ENCODE results near the gene HORMAD2. TPM values are rescaled to one million over a fixed set of nuclear protein-coding genes. Genes with fewer than 3 reads are reported as not detected.
"Not testable (repeated sequence)": the region's sequence is repeated elsewhere in the genome, so short reads cannot be mapped to it uniquely, and the experiment has no call there.

Gene HORMAD2
- total RNA-seq, 2 experiments from 2014 or later = 0.09 TPM; not detected in 1

- Mint-ChIP-seq H3K27me3 (peaks cover 8% of the 10 kb centered on the region), H3K36me3 (no peaks in the 10 kb centered on the region), H3K9me3 (ENCODE audit: low read depth) (no peaks in the 10 kb centered on the region), H3K4me3 (no peak overlapping the region), H3K4me1 (peaks cover 11% of the 10 kb centered on the region), H3K27ac (no peak overlapping the region)
- CTCF ChIA-PET = no interaction called here
- DNase-seq = no peak
- no peak for ATAC-seq
These were observed 34.8 kb upstream of the HORMAD2 start for GRCh38 chr22:30045494-30045887.

GRCh38 chr22:30045901-30046715 is 34.2 kb upstream of the HORMAD2 start:
- CTCF ChIA-PET = no interaction called here
- no peak overlapping the region for H3K4me3 Mint-ChIP-seq
- no peak for DNase-seq
- no peak for ATAC-seq
- H3K4me1 Mint-ChIP-seq = peaks cover 11% of the 10 kb centered on the region
- H3K27ac Mint-ChIP-seq = no peak overlapping the region
- peaks cover 8% of the 10 kb centered on the region for H3K27me3 Mint-ChIP-seq
- no peaks in the 10 kb centered on the region for H3K36me3 Mint-ChIP-seq
- H3K9me3 Mint-ChIP-seq (ENCODE audit: low read depth) = no peaks in the 10 kb centered on the region

GRCh38 chr22:30046716-30047363 is 33.4 kb upstream of the HORMAD2 start:
- H3K4me3 Mint-ChIP-seq = no peak overlapping the region
- ATAC-seq (no peak), DNase-seq (no peak)
- CTCF ChIA-PET = interaction anchor here (0.7 to 0.9 kb wide), 2 partner anchors 32 to 38 kb away, joined by 3 to 4 read pairs; no protein-coding TSS in a partner anchor
- peak overlapping the region; percentile 37 for H3K27ac Mint-ChIP-seq
- H3K27me3 Mint-ChIP-seq = peaks cover 8% of the 10 kb centered on the region
- H3K9me3 Mint-ChIP-seq (ENCODE audit: low read depth) = no peaks in the 10 kb centered on the region
- no peaks in the 10 kb centered on the region for H3K36me3 Mint-ChIP-seq
- H3K4me1 Mint-ChIP-seq = peaks cover 11% of the 10 kb centered on the region

- peak; percentile 95 for ATAC-seq
- peaks cover 6% of the 10 kb centered on the region for H3K27me3 Mint-ChIP-seq
- no peaks in the 10 kb centered on the region for H3K9me3 Mint-ChIP-seq (ENCODE audit: low read depth)
- peak; percentile 63 for DNase-seq
- H3K4me3 Mint-ChIP-seq = no peak overlapping the region
- CTCF ChIA-PET = interaction anchor here (0.7 to 0.9 kb wide), 2 partner anchors 31 to 37 kb away, joined by 3 to 4 read pairs; no protein-coding TSS in a partner anchor
- H3K27ac Mint-ChIP-seq = peak overlapping the region; percentile 37
- peaks cover 11% of the 10 kb centered on the region for H3K4me1 Mint-ChIP-seq
- H3K36me3 Mint-ChIP-seq = no peaks in the 10 kb centered on the region
These were observed 32.9 kb upstream of the HORMAD2 start for GRCh38 chr22:30047364-30047738.

- Mint-ChIP-seq H3K9me3 (ENCODE audit: low read depth) (no peaks in the 10 kb centered on the region), H3K27ac (no peak overlapping the region), H3K4me1 (peaks cover 11% of the 10 kb centered on the region), H3K27me3 (peaks cover 2% of the 10 kb centered on the region), H3K36me3 (no peaks in the 10 kb centered on the region), H3K4me3 (no peak overlapping the region)
- DNase-seq (no peak), ATAC-seq (no peak)
- CTCF ChIA-PET = no interaction called here
These were observed 31.6 kb upstream of the HORMAD2 start for GRCh38 chr22:30048681-30049080.

GRCh38 chr22:30054067-30054763 is 26.0 kb upstream of the HORMAD2 start:
- DNase-seq (no peak), ATAC-seq (no peak)
- CTCF ChIA-PET = interaction anchor here (0.6 kb wide), 1 partner anchor 457 kb away, joined by 3 read pairs; no protein-coding TSS in a partner anchor
- Mint-ChIP-seq H3K36me3 (peaks cover 3% of the 10 kb centered on the region), H3K4me3 (no peak overlapping the region), H3K9me3 (ENCODE audit: low read depth) (peaks cover 3% of the 10 kb centered on the region), H3K4me1 (no peaks in the 10 kb centered on the region), H3K27me3 (peaks cover 15% of the 10 kb centered on the region), H3K27ac (no peak overlapping the region)

- Mint-ChIP-seq H3K27me3 (peaks cover 18% of the 10 kb centered on the region), H3K9me3 (ENCODE audit: low read depth) (peaks cover 3% of the 10 kb centered on the region), H3K4me3 (no peak overlapping the region), H3K36me3 (peaks cover 3% of the 10 kb centered on the region), H3K4me1 (no peaks in the 10 kb centered on the region), H3K27ac (no peak overlapping the region)
- CTCF ChIA-PET = interaction anchor here (2.2 kb wide), 1 partner anchor 49 kb away, joined by 6 read pairs; no protein-coding TSS in a partner anchor
- ATAC-seq (no peak), DNase-seq (no peak)
These were observed 25.5 kb upstream of the HORMAD2 start for GRCh38 chr22:30054764-30055069.

GRCh38 chr22:30056015-30056414 is 24.2 kb upstream of the HORMAD2 start:
- Mint-ChIP-seq H3K4me1 (no peaks in the 10 kb centered on the region), H3K9me3 (ENCODE audit: low read depth) (peaks cover 3% of the 10 kb centered on the region), H3K27ac (no peak overlapping the region), H3K27me3 (peaks cover 18% of the 10 kb centered on the region), H3K36me3 (peaks cover 3% of the 10 kb centered on the region), H3K4me3 (no peak overlapping the region)
- no peak for DNase-seq
- no peak for ATAC-seq
- CTCF ChIA-PET = interaction anchor here (2.2 kb wide), 1 partner anchor 50 kb away, joined by 6 read pairs; no protein-coding TSS in a partner anchor

- H3K27me3 Mint-ChIP-seq = peaks cover 24% of the 10 kb centered on the region
- peaks cover 3% of the 10 kb centered on the region for H3K9me3 Mint-ChIP-seq (ENCODE audit: low read depth)
- H3K4me3 Mint-ChIP-seq = no peak overlapping the region
- DNase-seq (no peak), ATAC-seq (no peak)
- CTCF ChIA-PET = interaction anchor here (0.9 kb wide), 1 partner anchor 31 kb away, joined by 3 read pairs; no protein-coding TSS in a partner anchor
- peaks cover 3% of the 10 kb centered on the region for H3K36me3 Mint-ChIP-seq
- H3K4me1 Mint-ChIP-seq = no peaks in the 10 kb centered on the region
- no peak overlapping the region for H3K27ac Mint-ChIP-seq
These were observed 22.9 kb upstream of the HORMAD2 start for GRCh38 chr22:30057375-30057774.

GRCh38 chr22:30059346-30060020 is 20.8 kb upstream of the HORMAD2 start:
- H3K4me3 Mint-ChIP-seq; DNase-seq; CTCF ChIA-PET; H3K4me1 Mint-ChIP-seq; H3K9me3 Mint-ChIP-seq (ENCODE audit: low read depth); H3K27ac Mint-ChIP-seq; H3K36me3 Mint-ChIP-seq; ATAC-seq: not testable (repeated sequence)
- H3K27me3 Mint-ChIP-seq = peaks cover 38% of the 10 kb centered on the region

GRCh38 chr22:30061094-30061493 is 19.2 kb upstream of the HORMAD2 start:
- H3K4me3 Mint-ChIP-seq, DNase-seq, H3K4me1 Mint-ChIP-seq, H3K36me3 Mint-ChIP-seq, ATAC-seq, CTCF ChIA-PET, H3K27ac Mint-ChIP-seq: not testable (repeated sequence)
- Mint-ChIP-seq H3K27me3 (peaks cover 40% of the 10 kb centered on the region), H3K9me3 (ENCODE audit: low read depth) (peaks cover 12% of the 10 kb centered on the region)

- Mint-ChIP-seq H3K4me3 (no peak overlapping the region), H3K36me3 (no peaks in the 10 kb centered on the region), H3K4me1 (no peaks in the 10 kb centered on the region), H3K27me3 (peaks cover 36% of the 10 kb centered on the region), H3K27ac (no peak overlapping the region), H3K9me3 (ENCODE audit: low read depth) (peaks cover 11% of the 10 kb centered on the region)
- CTCF ChIA-PET = no interaction called here
- DNase-seq = no peak
- ATAC-seq = no peak
These were observed 18.0 kb upstream of the HORMAD2 start for GRCh38 chr22:30062259-30062658.

GRCh38 chr22:30062950-30063349 is 17.3 kb upstream of the HORMAD2 start:
- no peak for DNase-seq
- Mint-ChIP-seq H3K36me3 (no peaks in the 10 kb centered on the region), H3K27ac (no peak overlapping the region), H3K4me3 (no peak overlapping the region), H3K9me3 (ENCODE audit: low read depth) (peaks cover 9% of the 10 kb centered on the region), H3K27me3 (peaks cover 33% of the 10 kb centered on the region), H3K4me1 (no peaks in the 10 kb centered on the region)
- no peak for ATAC-seq
- CTCF ChIA-PET = no interaction called here

Measured in activated CD8-positive, alpha-beta memory T cell treated with anti-CD3 and anti-CD28 coated beads, Interleukin-2, amount 10 ng/mL, durations not matched to agents 7 days and 5 days (primary cell).